Smooth muscle cell (in vitro differentiated cells): ENCODE results near the gene FAR1. TPM values are rescaled to one million over a fixed set of nuclear protein-coding genes. Genes with fewer than 3 reads are reported as not detected.

ENCODE experiments used
- DNase-seq: peaks from one replicate; lab custom pipeline; 2025; ENCODE audit not compliant: unreplicated experiment; lab: John Stamatoyannopoulos, UW
- H2AFZ ChIP-seq: fragments of 200-600 bp; sonication (generic); 2 replicates; pipeline ENCODE4 v1.6.0; 2016; ENCODE audit warnings: antibody characterized with exemption, low read depth, mild to moderate bottlenecking
- H3F3A ChIP-seq: fragments of 200-600 bp; sonication (generic); 2 replicates; pipeline ENCODE4 v1.6.0; 2017; ENCODE audit warnings: antibody characterized with exemption, low read depth
- H3K27ac ChIP-seq: fragments of 200-600 bp; sonication (generic); 2 replicates; pipeline ENCODE4 v1.5.1; 2016; ENCODE audit warnings: low read depth, mild to moderate bottlenecking
- H3K27me3 ChIP-seq: fragments of 200-600 bp; sonication (generic); 2 replicates; pipeline ENCODE4 v1.6.1; 2016; ENCODE audit warnings: low read depth, mild to moderate bottlenecking
- H3K36me3 ChIP-seq: fragments of 200-600 bp; sonication (generic); 2 replicates; pipeline ENCODE4 v1.5.1; 2016; ENCODE audit warnings: low read depth
- H3K4me1 ChIP-seq: fragments of 200-600 bp; sonication (generic); 2 replicates; pipeline ENCODE4 v1.5.1; 2016; ENCODE audit warnings: low read depth
- H3K4me2 ChIP-seq: fragments of 200-600 bp; sonication (generic); 2 replicates; pipeline ENCODE4 v1.6.0; 2016; ENCODE audit warnings: mild to moderate bottlenecking
- H3K4me3 ChIP-seq: fragments of 200-600 bp; sonication (generic); 2 replicates; pipeline ENCODE4 v1.5.1; 2016; ENCODE audit warnings: mild to moderate bottlenecking
- H3K79me2 ChIP-seq: fragments of 200-600 bp; sonication (generic); 2 replicates; pipeline ENCODE4 v1.6.0; 2016; ENCODE audit warnings: low read depth, mild to moderate bottlenecking
- H3K9ac ChIP-seq: fragments of 200-600 bp; sonication (generic); 2 replicates; pipeline ENCODE4 v1.6.0; 2016; ENCODE audit warnings: low read depth
- H3K9me3 ChIP-seq: fragments of 200-600 bp; sonication (generic); replicated peaks from 2 replicates; pipeline ENCODE4 v1.5.1; 2016; ENCODE audit warnings: low read depth
- H4K20me1 ChIP-seq: fragments of 200-600 bp; sonication (generic); 2 replicates; pipeline ENCODE4 v1.6.0; 2016; ENCODE audit warnings: low read depth
- CTCF ChIP-seq: fragments of 200-600 bp; sonication (generic); IDR thresholded peaks from 2 replicates; pipeline ENCODE4 v1.5.1; 2017; ENCODE audit warnings: borderline replicate concordance, mild to moderate bottlenecking, antibody characterized with exemption; ENCODE audit not compliant: insufficient read depth, poor library complexity, severe bottlenecking
- WGBS: methylation state at CpG from one replicate; pipeline ENCODE4 v1.1.7; 2016; ENCODE audit warnings: low lambda C conversion rate; 5-methylcytosine and 5-hydroxymethylcytosine counted together
- polyA plus RNA-seq: library from polyadenylated mRNA; unstranded; fragments of >200 nt; fragmentation: Nextera tagmentation; extraction: Ambion mirVana; gene quantifications from 2 replicates; pipeline ENCODE4 v1.2.1, GENCODE V29; 2016
- total RNA-seq: library from RNA; depleted of rRNA; stranded (reverse); fragments of >200 nt; gene quantifications from 2 replicates; pipeline ENCODE4 v1.2.3, GENCODE V29; 2014

Gene FAR1
- total and polyA plus RNA-seq, 2 experiments from 2014 or later = 19.5 to 64.9 TPM

DNA sequence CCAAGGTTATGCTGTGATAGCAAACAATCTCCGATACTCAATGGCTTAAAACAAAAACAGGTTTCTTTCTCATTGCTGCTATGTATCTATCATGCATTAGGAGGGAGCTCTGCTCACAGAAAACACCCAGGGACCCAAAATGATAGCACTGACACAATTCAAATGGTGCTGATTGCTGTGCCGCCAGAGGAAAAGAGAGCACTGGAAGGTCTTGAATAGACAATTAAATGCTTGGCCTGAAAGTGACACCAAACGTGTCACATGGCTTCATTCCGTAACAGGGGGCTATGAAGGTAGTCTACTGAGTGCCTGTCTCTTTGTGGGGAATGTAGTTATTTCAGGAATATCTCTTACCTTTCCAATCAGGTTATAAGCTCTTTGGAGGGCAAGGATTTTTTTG, 94.2 kb downstream of the FAR1 start:
- no peak for DNase-seq
- no peak for TF ChIP-seq CTCF
- WGBS = 88% methylated on average over 4 of the region's 4 CpGs

GRCh38 chr11:13763341-13763740, 94.9 kb downstream of the FAR1 start:
- Histone ChIP-seq H3F3A (no peaks in the 10 kb centered on the region), H3K4me3 (no peak overlapping the region), H3K4me2 (no peak overlapping the region), H3K27me3 (no peaks in the 10 kb centered on the region), H3K79me2 (no peaks in the 10 kb centered on the region), H3K9ac (no peak overlapping the region), H3K36me3 (no peaks in the 10 kb centered on the region), H3K4me1 (no peaks in the 10 kb centered on the region), H2AFZ (no peak overlapping the region), H3K27ac (no peak overlapping the region), H3K9me3 (no peaks in the 10 kb centered on the region), H4K20me1 (no peaks in the 10 kb centered on the region)
- DNase-seq = no peak
- TF ChIP-seq CTCF = no peak
- WGBS = 96% methylated on average over 3 of the region's 3 CpGs

More for the DNA sequence above, 94.2 kb downstream of the FAR1 start:
- Histone ChIP-seq H3K9ac (no peak overlapping the region), H3F3A (no peaks in the 10 kb centered on the region), H4K20me1 (no peaks in the 10 kb centered on the region), H3K27me3 (no peaks in the 10 kb centered on the region), H3K79me2 (no peaks in the 10 kb centered on the region), H3K4me2 (no peak overlapping the region), H2AFZ (no peak overlapping the region), H3K4me3 (no peak overlapping the region), H3K9me3 (no peaks in the 10 kb centered on the region), H3K27ac (no peak overlapping the region), H3K4me1 (no peaks in the 10 kb centered on the region), H3K36me3 (no peaks in the 10 kb centered on the region)

- Histone ChIP-seq H3F3A (no peaks in the 10 kb centered on the region), H3K36me3 (no peaks in the 10 kb centered on the region), H3K79me2 (no peaks in the 10 kb centered on the region), H4K20me1 (no peaks in the 10 kb centered on the region), H3K27ac (no peak overlapping the region), H3K9ac (no peak overlapping the region), H3K27me3 (no peaks in the 10 kb centered on the region), H3K9me3 (no peaks in the 10 kb centered on the region), H3K4me1 (no peaks in the 10 kb centered on the region), H3K4me2 (no peak overlapping the region), H2AFZ (no peak overlapping the region), H3K4me3 (no peak overlapping the region)
- WGBS = 84% methylated on average over 3 of the region's 3 CpGs
- no peak for DNase-seq
- no peak for TF ChIP-seq CTCF
These were observed 97.4 kb downstream of the FAR1 start for GRCh38 chr11:13765886-13766285.

- WGBS = 93% methylated on average over 1 of the region's 1 CpG
- H3K27me3 ChIP-seq = no peaks in the 10 kb centered on the region
- no peak for TF ChIP-seq CTCF
- H2AFZ ChIP-seq = no peak overlapping the region
- no peaks in the 10 kb centered on the region for H4K20me1 ChIP-seq
- no peak overlapping the region for H3K27ac ChIP-seq
- H3F3A ChIP-seq = no peaks in the 10 kb centered on the region
- H3K4me1 ChIP-seq = no peaks in the 10 kb centered on the region
- H3K36me3 ChIP-seq = no peaks in the 10 kb centered on the region
- no peak overlapping the region for H3K9ac ChIP-seq
- H3K4me3 ChIP-seq = no peak overlapping the region
- no peak for DNase-seq
- no peaks in the 10 kb centered on the region for H3K9me3 ChIP-seq
- H3K4me2 ChIP-seq = no peak overlapping the region
- no peaks in the 10 kb centered on the region for H3K79me2 ChIP-seq
These were observed 99.0 kb downstream of the FAR1 start for GRCh38 chr11:13767471-13767870.
